Pancreas (tissue), 10 donors: ENCODE measurements around the gene C11orf21. TPM values are rescaled to one million over a fixed set of nuclear protein-coding genes. Genes with fewer than 3 reads are reported as not detected.
"Not testable (repeated sequence)": the region's sequence is repeated elsewhere in the genome, so short reads cannot be mapped to it uniquely, and the experiment has no call there.

ENCODE experiments used
- ATAC-seq, 4 donors: fragments of 200-7000 bp; cut with Tn5 transposase; one replicate each; pipeline versions ENCODE4 v1.8.0 to v1.9.1; 2020; ENCODE audit warnings: mild to moderate bottlenecking in 4 of 4, moderate library complexity in 4 of 4
- DNase-seq, 6 donors: peaks; one replicate each; pipeline ENCODE4 v3.0.0-alpha.2; 2020
- FAIRE-seq: peaks from 2 replicates; lab custom pipeline; 2012; peaks lifted over from hg19 to GRCh38; lab: Jason Lieb, UNC
- H3K27ac ChIP-seq, 4 donors: fragments of 200-600 bp; sonication (generic); 1 replicate in 3 of 4; 2 replicates in 1 of 4; pipeline versions ENCODE4 v1.5.0 to v1.8.0; 2020
- H3K27me3 ChIP-seq, 4 donors: fragments of 200-600 bp; one replicate each; pipeline ENCODE4 v1.8.0; 2021
- H3K36me3 ChIP-seq, 3 donors: fragments of 200-600 bp; sonication (generic) in 1 of 3; one replicate each; pipeline versions ENCODE4 v1.5.0 to v1.8.0; 2020 to 2021
- H3K4me1 ChIP-seq, 3 donors: fragments of 200-600 bp; one replicate each; pipeline ENCODE4 v1.8.0; 2021
- H3K4me3 ChIP-seq, 4 donors: fragments of 200-600 bp; sonication (generic) in 2 of 4; one replicate each; pipeline versions ENCODE4 v1.5.0 to v1.8.0; 2020 to 2021
- H3K9me3 ChIP-seq, 4 donors: fragments of 200-600 bp; one replicate each; pipeline ENCODE4 v1.8.0; 2021
- WGBS, 2 donors: extraction: QIAGEN DNeasy Blood & Tissue Kit; methylation state at CpG; one replicate each; pipeline ENCODE4 v1.1.7; 2013; 5-methylcytosine and 5-hydroxymethylcytosine counted together
- intact Hi-C, 3 donors: fragments of 100-400 bp; cut with DNase I; formaldehyde crosslinking; loops; one replicate each; pipeline versions ENCODE4 v1.11.1 to v1.14.2; 2022
- polyA plus RNA-seq, 2 donors: library from polyadenylated mRNA; stranded (reverse); fragments of 200-250 nt; gene quantifications; one replicate each; pipeline ENCODE4 v1.2.3, GENCODE V29; 2013
- total RNA-seq, 6 donors: library from RNA; stranded (reverse); fragmentation: NEBNext Ultra II Directional in 4 of 6; extraction: Animal tissue kit (Norgen Biotek cat#: 25700) in 4 of 6; gene quantifications; one replicate each; pipeline versions ENCODE4 v1.2.1 to v1.2.4, GENCODE V29; 2021 to 2023
- TF ChIP-seq, protein P1 (sequence below), 4 donors: fragments of 200-600 bp; sonication (generic) in 3 of 4; IDR thresholded peaks; one replicate each; pipeline versions ENCODE4 v1.5.0 to v1.8.0; 2021; ENCODE audit warnings: antibody characterized with exemption in 4 of 4
- donor health status: healthy with polysubstance abuse.
- donor health status: DM: no; HTN: no; CAD: no; lungs with moderate emphysema.
- donor health status: DM: no; HTN: no; CAD: no.
- donor health status: control.
- donor health status: control.
- donor health status: Bipolar disorder and iron deficiency.
- donor health status: DM: yes; HTN: yes; CAD: no.
- donor health status: DM: no; HTN: no; CAD: no.
- donor health status: DM: no; HTN: no; CAD: no.
- donor health status: DM: yes; HTN: yes; CAD: no.

C11orf21 gene
- total and polyA plus RNA-seq, 8 donors = 0.04 to 0.80 (median 0.22) TPM

DNA sequence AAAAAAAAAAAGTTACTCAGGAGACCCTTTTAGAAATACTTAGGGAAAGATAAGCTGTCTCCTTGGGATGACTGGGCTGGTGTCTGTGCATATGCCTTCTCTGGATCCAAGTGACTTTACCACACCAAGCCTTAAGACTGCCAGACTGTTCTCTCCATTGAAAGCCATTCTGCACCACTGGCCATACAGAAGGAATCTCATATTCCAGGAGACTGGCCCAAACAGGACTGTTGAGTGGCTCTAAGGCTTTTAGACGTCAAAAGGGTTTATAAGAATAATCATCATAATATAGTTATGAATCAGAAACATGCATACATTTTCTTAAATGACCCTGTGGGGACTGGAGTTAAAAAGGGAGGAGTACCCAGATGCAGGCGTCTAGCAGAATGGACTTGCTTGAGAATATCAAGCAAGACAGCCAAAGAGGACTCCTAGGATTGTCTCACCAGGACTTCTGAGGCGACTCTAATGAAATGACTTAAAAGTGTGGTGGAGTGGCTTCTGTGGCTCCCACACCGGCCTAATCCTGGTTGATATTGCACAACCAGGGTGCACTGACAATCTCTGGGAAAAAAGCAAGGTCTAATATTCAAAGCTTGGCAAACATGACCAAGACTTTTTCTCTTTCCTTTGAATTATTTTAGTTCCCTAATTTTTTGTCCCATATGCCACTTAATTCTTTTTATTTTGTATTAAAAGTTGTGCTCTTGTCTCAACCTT, 31.9 kb upstream of the C11orf21 start:
- H3K27me3 ChIP-seq, intact Hi-C loops, H3K9me3 ChIP-seq, H3K4me1 ChIP-seq, DNase-seq, H3K4me3 ChIP-seq, H3K27ac ChIP-seq, H3K36me3 ChIP-seq, ATAC-seq: not testable (repeated sequence)
- WGBS, 2 donors = 90 to 94% methylated on average over 2 of the region's 4 CpGs
- FAIRE-seq = peak; percentile 37

DNA sequence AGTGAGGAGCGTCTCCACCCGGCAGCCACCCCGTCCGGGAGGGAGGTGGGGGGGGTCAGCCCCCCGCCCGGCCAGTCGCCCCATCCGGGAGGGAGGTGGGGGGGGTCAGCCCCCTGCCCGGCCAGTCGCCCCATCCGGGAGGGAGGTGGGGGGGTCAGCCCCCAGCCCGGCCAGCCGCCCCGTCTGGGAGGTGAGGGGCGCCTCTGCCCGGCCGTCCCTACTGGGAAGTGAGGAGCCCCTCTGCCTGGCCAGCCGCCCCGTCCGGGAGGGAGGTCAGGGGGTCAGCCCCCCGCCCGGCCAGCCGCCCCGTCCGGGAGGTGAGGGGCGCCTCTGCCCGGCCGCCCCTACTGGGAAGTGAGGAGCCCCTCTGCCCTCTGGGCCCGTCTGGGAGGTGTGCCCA, 30.9 kb upstream of the C11orf21 start:
- FAIRE-seq, H3K36me3 ChIP-seq, H3K27me3 ChIP-seq, H3K27ac ChIP-seq, H3K9me3 ChIP-seq, DNase-seq, H3K4me3 ChIP-seq, H3K4me1 ChIP-seq, ATAC-seq, intact Hi-C loops: not testable (repeated sequence)
- WGBS, 2 donors = 89 to 100% methylated on average over 5 to 29 of the region's 29 CpGs

DNA sequence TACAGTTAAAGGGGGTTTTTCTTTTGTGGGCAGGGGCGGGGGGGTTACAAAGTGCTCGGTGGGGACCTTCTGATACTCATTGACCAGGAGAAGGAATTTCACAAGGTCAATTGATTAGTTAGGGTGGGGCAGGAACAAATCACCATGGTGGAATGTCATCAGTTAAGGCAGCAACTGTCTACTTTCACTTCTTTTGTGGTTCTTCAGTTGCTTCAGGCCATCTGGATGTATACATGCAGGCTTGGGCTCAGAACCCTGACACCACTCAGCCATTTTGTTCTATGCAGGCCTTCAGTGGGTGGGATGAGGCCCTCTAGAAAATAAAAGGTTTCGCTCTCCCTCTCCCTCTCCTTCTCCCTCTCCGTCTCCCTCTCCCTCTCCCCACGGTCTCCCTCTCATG, 29.7 kb upstream of the C11orf21 start:
- no peak overlapping the region for H3K27ac ChIP-seq
- TF ChIP-seq, protein P1, sequence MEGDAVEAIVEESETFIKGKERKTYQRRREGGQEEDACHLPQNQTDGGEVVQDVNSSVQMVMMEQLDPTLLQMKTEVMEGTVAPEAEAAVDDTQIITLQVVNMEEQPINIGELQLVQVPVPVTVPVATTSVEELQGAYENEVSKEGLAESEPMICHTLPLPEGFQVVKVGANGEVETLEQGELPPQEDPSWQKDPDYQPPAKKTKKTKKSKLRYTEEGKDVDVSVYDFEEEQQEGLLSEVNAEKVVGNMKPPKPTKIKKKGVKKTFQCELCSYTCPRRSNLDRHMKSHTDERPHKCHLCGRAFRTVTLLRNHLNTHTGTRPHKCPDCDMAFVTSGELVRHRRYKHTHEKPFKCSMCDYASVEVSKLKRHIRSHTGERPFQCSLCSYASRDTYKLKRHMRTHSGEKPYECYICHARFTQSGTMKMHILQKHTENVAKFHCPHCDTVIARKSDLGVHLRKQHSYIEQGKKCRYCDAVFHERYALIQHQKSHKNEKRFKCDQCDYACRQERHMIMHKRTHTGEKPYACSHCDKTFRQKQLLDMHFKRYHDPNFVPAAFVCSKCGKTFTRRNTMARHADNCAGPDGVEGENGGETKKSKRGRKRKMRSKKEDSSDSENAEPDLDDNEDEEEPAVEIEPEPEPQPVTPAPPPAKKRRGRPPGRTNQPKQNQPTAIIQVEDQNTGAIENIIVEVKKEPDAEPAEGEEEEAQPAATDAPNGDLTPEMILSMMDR (IDR thresholded peaks at IDR 0.05) = no peak
- intact Hi-C loops = no loop called here
- no peaks in the 10 kb centered on the region for H3K4me1 ChIP-seq
- FAIRE-seq (no peak), DNase-seq (no peak), ATAC-seq (no peak)
- H3K9me3 ChIP-seq = no peaks in the 10 kb centered on the region
- 84 to 92% methylated on average over 5 of the region's 5 CpGs for WGBS, 2 donors
- no peaks in the 10 kb centered on the region for H3K36me3 ChIP-seq
- H3K4me3 ChIP-seq = no peak overlapping the region
- no peaks in the 10 kb centered on the region for H3K27me3 ChIP-seq

DNA sequence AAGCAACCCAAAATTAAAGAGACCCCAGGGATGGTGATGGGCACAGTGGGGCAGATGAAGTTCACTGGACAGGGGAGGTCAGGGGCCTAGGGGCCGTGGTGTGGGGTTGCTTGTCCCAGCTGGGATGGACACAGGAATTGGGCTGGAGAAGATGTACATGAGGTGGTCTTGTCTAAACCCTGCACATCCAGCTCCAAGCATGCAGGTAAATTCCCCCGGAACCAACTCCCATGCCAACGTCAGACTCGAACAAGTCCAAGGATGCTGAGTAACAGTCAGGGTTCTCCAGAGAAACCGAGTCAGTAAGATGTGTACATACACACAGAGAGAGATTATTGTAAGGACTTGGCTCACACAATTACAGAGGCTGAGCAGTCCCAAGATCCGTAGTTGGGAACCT, 29.0 kb upstream of the C11orf21 start:
- no peaks in the 10 kb centered on the region for H3K4me1 ChIP-seq
- no peak overlapping the region for H3K4me3 ChIP-seq
- TF ChIP-seq, protein P1 (IDR thresholded peaks at IDR 0.05) = no peak
- no peak for ATAC-seq
- H3K27me3 ChIP-seq = no peaks in the 10 kb centered on the region
- no peak overlapping the region for H3K27ac ChIP-seq
- no peak for DNase-seq
- WGBS, 2 donors = 89 to 93% methylated on average over 6 of the region's 6 CpGs
- no peak for FAIRE-seq
- no peaks in the 10 kb centered on the region for H3K36me3 ChIP-seq
- intact Hi-C loops = no loop called here
- no peaks in the 10 kb centered on the region for H3K9me3 ChIP-seq

DNA sequence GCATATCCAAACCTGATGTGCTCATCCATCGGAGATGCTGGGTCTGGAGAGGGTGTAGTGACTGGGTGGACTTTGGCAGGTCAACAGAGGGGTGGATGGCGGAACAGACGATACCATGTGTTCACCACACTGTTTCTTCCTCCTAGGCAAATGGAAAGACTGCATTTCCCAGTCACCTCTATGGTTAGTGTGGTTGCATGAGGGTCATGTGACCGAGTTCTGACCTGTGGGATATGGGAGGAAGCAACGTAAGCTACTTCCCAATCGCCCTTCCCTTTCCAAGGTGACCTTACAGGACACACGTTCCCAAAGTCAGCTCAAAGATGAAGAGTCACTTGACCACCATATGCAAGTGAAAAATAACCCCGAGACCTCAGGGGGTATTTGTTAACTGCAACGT, 27.8 kb upstream of the C11orf21 start:
- intact Hi-C loops = no loop called here
- H3K4me3 ChIP-seq = no peak overlapping the region
- 84 to 85% methylated on average over 9 of the region's 9 CpGs for WGBS, 2 donors
- no peak overlapping the region for H3K27ac ChIP-seq
- H3K4me1 ChIP-seq = no peaks in the 10 kb centered on the region
- TF ChIP-seq, protein P1 (IDR thresholded peaks at IDR 0.05) = no peak
- H3K27me3 ChIP-seq = no peaks in the 10 kb centered on the region
- ATAC-seq (no peak), DNase-seq (no peak), FAIRE-seq (no peak)
- H3K36me3 ChIP-seq = no peaks in the 10 kb centered on the region
- no peaks in the 10 kb centered on the region for H3K9me3 ChIP-seq

DNA sequence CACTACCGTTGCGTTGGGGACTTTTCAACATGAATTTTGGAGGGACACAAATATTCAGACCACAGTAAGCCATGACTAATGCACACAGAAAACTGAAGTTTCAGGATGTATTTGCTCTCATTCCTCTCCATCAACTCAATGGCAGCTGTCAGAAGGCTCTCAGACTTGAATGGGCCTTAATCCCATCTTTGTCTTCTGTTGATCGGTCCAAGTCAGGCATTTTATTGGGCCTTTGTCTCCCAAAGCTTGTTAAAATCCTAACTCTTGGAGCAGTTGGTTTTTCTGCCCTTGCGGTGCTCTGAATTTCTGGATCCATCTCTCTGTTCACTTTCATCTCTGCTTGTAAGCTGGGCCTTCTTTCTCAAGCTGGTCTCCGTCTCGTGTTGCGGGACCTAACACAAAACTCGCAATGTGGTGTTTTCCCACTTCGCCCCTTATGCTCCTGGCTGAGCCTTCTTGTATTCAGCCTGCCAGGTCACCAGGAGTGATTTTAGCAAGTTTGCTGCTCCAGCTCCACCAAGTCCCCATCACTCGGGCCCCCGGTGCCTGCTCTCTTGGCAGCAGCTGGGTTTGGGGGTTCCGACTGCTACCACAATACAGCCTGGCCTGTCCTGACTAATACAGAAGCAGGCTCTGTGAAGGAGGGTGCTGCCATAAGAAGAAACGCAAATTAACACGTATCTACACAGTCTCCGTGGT, 27.1 kb upstream of the C11orf21 start:
- FAIRE-seq (no peak), DNase-seq (no peak), ATAC-seq (no peak)
- Histone ChIP-seq H3K27me3 (no peaks in the 10 kb centered on the region), H3K4me3 (no peak overlapping the region), H3K36me3 (no peaks in the 10 kb centered on the region), H3K27ac (no peak overlapping the region), H3K9me3 (no peaks in the 10 kb centered on the region), H3K4me1 (no peaks in the 10 kb centered on the region)
- intact Hi-C loops = no loop called here
- TF ChIP-seq, protein P1 (IDR thresholded peaks at IDR 0.05) = no peak
- 91 to 94% methylated on average over 15 of the region's 15 CpGs for WGBS, 2 donors
